Inferior parietal cortex (tissue), 1 donor: ENCODE results near the gene FOXL2NB.

Experiments used
- DNase-seq: peaks from one replicate; pipeline ENCODE4 v3.0.0-alpha.2; 2016; ENCODE audit errors: extremely low spot score

Gene FOXL2NB

DNA sequence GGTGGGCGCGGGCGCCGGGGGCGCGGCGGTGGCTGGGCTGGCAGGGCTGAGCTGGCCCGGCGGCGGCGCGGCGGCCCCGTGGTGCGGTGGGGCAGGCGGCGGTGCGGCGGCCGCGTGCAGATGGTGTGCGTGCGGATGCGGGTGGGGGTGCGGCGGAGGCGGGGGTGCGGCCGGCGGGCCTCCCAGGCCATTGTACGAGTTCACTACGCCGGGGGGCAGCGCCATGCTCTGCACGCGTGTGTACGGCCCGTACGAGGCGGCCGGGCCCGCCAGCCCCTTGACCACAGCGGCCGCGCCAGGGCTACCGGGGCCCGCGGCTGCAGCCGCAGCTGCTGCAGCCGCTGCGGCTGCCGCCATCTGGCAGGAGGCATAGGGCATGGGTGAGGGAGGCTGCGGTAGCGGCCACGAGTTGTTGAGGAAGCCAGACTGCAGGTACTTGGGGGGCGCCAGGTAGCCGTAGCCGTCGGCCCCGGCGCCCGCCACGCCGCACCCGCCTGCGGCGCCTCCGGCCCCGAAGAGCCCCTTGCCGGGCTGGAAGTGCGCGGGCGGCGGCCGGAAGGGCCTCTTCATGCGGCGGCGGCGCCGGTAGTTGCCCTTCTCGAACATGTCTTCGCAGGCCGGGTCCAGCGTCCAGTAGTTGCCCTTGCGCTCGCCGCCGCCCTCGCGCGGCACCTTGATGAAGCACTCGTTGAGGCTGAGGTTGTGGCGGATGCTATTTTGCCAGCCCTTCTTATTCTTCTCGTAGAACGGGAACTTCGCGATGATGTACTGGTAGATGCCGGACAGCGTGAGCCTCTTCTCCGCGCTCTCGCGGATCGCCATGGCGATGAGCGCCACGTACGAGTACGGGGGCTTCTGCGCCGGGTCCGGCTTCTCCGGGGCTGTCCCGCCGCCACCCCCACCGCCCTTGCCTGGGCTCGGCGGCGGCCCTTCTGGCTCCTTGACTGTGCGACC, 1.0 kb upstream of the FOXL2NB start:
- DNase-seq, result no peak

- DNase-seq, result no peak
Measured at GRCh38 chr3:138947495-138948121, 591 bp downstream of the FOXL2NB start.

DNA sequence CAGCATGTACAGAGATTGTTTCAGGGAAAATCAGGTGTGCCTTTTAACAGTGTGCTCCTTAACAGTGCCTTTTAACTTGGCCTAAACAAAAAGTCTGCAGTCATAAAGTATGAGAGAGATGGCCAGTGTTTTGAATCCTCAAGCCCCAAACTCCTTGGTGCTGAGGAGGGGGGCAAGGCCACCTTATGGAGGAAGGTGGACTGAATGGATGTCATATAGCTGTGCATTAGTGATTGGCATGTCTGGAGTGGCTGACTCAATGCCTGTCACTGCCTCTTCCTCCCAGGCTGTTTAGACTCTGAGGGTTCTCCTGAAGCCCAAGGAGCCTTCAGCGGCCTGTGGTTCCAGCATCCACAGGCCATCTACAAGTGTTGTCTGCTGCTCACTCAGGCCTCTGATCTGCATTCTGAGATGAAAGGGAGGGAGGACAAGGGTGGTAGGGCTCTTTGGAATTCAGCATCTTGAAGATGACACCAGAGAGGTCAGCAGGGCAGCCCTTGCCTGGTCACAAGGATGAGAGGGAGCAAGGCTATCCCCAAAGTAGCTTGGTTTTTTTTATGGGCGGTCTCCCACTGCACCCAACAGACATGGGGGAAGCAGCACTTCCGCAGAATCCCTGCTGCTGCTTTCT, 1.5 kb downstream of the FOXL2NB start:
- no peak for DNase-seq

DNA sequence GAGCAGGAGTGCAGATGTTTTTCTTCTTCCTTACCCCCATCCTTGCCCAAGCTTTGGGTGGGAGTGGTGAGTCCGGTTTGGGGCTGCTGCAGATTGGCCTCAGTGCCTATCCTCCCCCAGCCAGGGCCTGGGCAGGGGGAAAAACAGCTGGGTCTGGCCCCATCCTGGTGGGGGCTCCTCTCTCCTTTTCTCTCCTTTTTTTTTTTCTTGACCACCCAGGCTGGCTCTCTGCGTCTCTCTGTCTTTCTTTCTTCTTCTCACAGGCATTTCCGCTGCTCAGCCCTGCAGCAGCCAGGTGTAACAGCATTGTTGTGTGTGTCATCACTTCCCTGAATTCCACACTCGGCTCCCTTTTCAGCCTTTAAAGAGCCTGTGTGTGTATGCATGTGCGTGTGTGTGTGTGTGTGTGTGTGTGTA, 2.0 kb downstream of the FOXL2NB start:
- no peak for DNase-seq

- DNase-seq, result no peak
Measured at GRCh38 chr3:138949445-138950005, 2.5 kb downstream of the FOXL2NB start.

DNA sequence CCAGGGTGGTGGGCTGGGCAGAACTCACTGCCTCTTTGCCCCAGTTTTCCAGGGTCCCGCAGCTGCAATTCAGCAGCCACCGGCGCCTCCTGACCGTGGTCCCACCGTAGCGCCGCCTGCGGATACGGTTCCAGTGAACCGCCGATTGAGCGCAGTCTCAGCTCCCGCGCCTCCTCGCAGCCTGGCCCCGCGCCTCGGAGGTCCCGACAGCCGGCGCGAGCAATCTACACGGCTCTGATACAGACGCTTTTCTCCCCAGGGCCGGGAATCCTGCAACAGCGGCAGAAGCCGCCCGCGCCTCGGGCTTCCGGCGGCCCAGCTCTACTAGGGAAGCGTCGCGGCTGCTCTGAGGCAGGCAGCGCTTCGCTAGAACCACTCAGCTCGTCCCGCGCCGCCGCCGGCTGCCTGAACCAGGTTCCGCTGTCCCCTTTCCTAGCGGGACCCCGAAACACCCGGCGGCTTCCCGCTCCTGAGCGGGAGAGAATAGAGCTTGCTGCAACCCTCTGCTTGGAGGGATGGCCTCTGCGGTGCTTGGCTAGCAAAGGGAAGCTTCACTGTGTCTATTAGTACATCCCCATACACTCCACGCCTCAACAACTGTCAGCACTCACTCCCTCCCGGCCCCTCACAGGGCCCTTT, 3.1 kb downstream of the FOXL2NB start:
- DNase-seq, result no peak

DNA sequence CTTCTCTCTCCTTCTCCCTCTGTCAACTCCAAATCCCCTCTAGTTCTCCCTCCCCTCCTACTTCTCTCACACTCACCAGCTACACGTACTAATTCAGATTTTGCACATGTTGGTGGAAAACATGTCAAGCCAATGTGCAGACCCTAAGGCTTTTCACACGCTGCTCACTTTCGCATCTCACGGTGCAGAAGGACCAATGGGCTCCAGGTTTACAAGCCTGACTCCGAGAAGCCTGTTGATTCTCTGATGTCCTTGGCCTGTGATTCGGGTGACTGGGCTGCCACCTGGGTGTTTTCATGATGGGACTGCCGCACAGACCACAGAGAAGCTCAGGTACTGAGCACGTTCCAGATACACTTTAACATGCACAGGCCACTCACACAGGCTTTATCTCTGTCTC, 3.7 kb downstream of the FOXL2NB start:
- no peak for DNase-seq

DNA sequence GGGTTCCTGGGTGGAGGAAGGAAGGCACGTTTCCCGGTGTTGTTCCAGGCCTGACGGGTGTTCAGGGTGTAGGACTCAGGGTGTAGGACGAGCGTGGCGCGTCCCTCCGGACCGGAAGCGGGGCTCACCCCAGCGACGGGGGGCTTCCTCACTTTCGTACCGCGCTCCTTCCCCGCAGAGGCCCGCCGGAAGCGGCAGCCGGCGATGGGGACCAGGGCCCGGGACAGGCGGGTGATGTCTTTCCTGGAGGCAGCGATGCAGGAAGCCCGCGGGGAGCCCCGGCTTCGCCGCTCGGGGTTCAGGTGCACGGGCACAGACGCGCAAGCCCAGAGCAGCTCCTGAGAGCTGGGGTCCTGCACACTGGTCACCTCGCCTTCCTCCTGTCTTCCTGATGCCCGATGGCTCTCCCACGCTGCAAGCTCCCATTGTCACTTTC, 13.4 kb downstream of the FOXL2NB start:
- no peak for DNase-seq

GRCh38 chr3:138962854-138963560, 16.0 kb downstream of the FOXL2NB start:
- no peak for DNase-seq

GRCh38 chr3:138964264-138964663, 17.2 kb downstream of the FOXL2NB start:
- DNase-seq, result no peak

DNA sequence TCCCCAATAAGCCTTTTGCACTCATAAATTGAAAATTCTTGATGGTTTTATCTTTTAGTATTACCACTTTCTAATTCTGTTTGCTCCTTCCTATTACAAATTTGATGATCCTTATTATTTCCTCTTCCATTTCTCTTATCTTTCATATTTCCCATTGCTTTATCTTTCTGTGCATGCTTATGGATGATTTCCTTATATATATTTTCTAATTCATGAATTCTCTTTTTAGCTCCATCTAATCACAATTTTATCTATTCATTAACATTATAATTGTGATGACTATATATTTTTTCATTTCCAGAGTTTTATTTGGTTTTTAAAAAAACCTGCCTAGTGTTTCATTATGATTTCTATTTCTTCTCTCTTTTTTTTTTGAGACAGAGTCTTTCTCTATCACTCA, 17.9 kb downstream of the FOXL2NB start:
- DNase-seq, result no peak

DNA sequence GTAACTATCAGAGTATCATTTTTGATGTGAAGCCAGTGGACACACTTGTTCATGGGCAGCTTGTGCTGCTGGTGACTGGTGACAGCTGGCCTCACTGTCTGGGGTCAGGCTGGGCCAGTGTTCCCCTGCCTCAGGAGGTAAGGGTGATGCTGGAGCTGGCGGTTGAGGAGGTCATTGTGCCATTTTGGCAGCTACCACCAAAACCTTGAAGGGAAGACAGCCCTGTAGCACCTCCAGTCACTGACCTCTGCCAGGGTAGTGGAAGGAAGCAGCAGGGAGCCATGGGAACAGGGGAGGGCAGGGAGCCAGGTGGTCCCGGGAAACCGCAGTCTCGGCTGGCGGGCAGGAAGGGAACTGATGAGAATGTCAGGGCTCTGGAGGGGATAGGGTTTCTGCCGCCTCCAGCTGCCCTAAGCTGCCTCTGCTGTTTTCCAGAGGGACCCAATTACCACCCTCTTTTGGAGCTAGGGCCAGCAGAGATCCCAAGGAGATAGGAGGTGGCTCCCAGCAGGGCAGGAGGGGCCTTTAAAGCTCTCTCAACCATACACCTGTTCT, 24.8 kb downstream of the FOXL2NB start:
- DNase-seq, result no peak

- DNase-seq, result no peak
Measured at GRCh38 chr3:138972941-138973340, 25.9 kb downstream of the FOXL2NB start.

- DNase-seq, result no peak
Measured at GRCh38 chr3:138974462-138974861, 27.4 kb downstream of the FOXL2NB start.

- no peak for DNase-seq
Measured at GRCh38 chr3:138975351-138975750, 28.3 kb downstream of the FOXL2NB start.

- DNase-seq, result no peak
Measured at GRCh38 chr3:138976047-138976446, 29.0 kb downstream of the FOXL2NB start.

- DNase-seq, result no peak
Measured at GRCh38 chr3:138984816-138985215, 37.8 kb downstream of the FOXL2NB start.

GRCh38 chr3:138985932-138986331, 38.9 kb downstream of the FOXL2NB start:
- no peak for DNase-seq

DNA sequence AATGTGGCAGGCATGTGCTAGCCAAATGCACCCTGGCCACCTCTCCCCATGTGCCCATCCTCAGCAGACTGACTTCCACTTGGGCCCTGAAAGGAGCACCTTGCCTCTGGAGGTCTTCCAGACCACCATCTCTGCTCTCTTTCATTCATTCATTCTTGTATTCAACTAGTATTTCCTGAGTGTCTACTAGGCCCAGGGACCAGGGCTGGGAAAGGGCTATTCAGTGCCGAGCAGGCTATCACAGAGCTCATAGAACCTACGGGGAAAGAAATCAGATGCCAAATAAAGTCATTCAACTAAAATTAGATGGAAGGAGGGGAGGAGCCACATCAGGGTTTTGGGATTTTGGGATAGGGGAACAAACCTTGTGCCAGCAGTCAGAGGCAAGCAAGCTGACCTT, 40.2 kb downstream of the FOXL2NB start:
- no peak for DNase-seq

DNA sequence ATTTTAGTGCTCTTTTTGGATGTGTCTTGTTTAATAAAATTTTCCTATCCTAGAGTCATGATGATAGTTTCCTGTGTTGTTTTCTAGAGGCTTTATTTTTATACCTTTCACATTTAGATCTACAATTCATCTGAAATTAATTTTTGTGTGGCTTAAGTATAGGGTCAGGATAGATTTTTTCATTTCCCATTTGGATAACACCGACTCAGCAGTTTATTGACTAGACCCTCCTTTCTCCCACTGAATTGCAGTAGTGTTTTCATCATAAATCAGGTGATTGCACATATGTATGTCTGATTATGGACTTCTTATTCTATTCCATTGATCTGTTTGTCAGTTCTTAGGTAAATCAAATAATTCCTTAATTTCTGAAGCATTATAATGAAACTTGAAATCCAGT, 48.7 kb downstream of the FOXL2NB start:
- no peak for DNase-seq
